IMR-90 (cell line): ENCODE measurements around the gene RERE. TPM values are rescaled to one million over a fixed set of nuclear protein-coding genes. Genes with fewer than 3 reads are reported as not detected.

Source experiments
- ATAC-seq: fragments of 200-7000 bp; cut with Tn5 transposase; 2 replicates; pipeline ENCODE4 v1.9.1; 2020; ENCODE audit warnings: low read depth, mild to moderate bottlenecking, moderate library complexity
- BruUV-seq: library from RNA; stranded (reverse); fragments of 400-500 nt; replicated peaks from 2 replicates; lab custom pipeline; 2021; lab: Mats Ljungman, UMichigan
- CTCF ChIA-PET: fragments of 300-600 bp; formaldehyde crosslinking; extraction: SDS; loops from one replicate; lab custom pipeline; 2021; ENCODE audit warnings: antibody characterized with exemption; lab: Yijun Ruan, JAX
- POLR2A ChIA-PET: fragments of 300-600 bp; sonication (Branson Sonifier 250); formaldehyde crosslinking; loops from one replicate; lab custom pipeline; 2022; ENCODE audit warnings: antibody characterized with exemption; ENCODE audit not compliant: unreplicated experiment; lab: Charles Lee
- DNase-seq: peaks from one replicate; pipeline ENCODE4 v3.0.0; 2013
- H2AFZ ChIP-seq: replicated peaks from 2 replicates; pipeline ENCODE3; 2013; ENCODE audit warnings: low read length, mild to moderate bottlenecking; ENCODE audit not compliant: poor library complexity
- H2AK5ac ChIP-seq: 2 replicates; pipeline ENCODE4 v1.6.1; 2013; ENCODE audit warnings: low read depth, low read length, inconsistent platforms
- H2AK9ac ChIP-seq: replicated peaks from 2 replicates; pipeline ENCODE3; 2013; ENCODE audit warnings: mild to moderate bottlenecking, low read depth, low read length, moderate library complexity; ENCODE audit not compliant: poor library complexity
- H2BK120ac ChIP-seq: 2 replicates; pipeline ENCODE4 v1.6.1; 2013; ENCODE audit warnings: low read depth, low read length, inconsistent platforms
- H2BK15ac ChIP-seq: 3 replicates; pipeline ENCODE4 v1.6.1; 2013; ENCODE audit warnings: low read depth, low read length, inconsistent platforms
- H2BK20ac ChIP-seq: 2 replicates; pipeline ENCODE4 v1.6.1; 2013; ENCODE audit warnings: low read depth, mild to moderate bottlenecking, inconsistent platforms, low read length, moderate library complexity
- H2BK5ac ChIP-seq: 2 replicates; pipeline ENCODE4 v1.6.1; 2013; ENCODE audit warnings: mild to moderate bottlenecking, low read depth, low read length, inconsistent platforms; ENCODE audit not compliant: poor library complexity, severe bottlenecking
- H3K14ac ChIP-seq: replicated peaks from 2 replicates; pipeline ENCODE4 v1.6.1; 2013; ENCODE audit warnings: low read depth, low read length, inconsistent platforms
- H3K18ac ChIP-seq: 2 replicates; pipeline ENCODE4 v1.6.1; 2013; ENCODE audit warnings: low read depth, low read length, control low read depth
- H3K23ac ChIP-seq: 2 replicates; pipeline ENCODE4 v1.6.1; 2013; ENCODE audit warnings: low read depth, low read length, inconsistent platforms
- H3K27ac ChIP-seq: 2 replicates; pipeline ENCODE4 v1.5.1; 2013; ENCODE audit warnings: mild to moderate bottlenecking, control low read depth, low read length; ENCODE audit not compliant: insufficient read depth
- H3K27me3 ChIP-seq: 2 replicates; pipeline ENCODE4 v1.6.1; 2013; ENCODE audit warnings: low read length; ENCODE audit not compliant: control insufficient read depth, insufficient read depth
- H3K36me3 ChIP-seq: 2 replicates; pipeline ENCODE4 v1.6.1; 2013; ENCODE audit warnings: low read length, mixed read lengths; ENCODE audit not compliant: control insufficient read depth, insufficient read depth
- H3K4ac ChIP-seq: 2 replicates; pipeline ENCODE4 v1.6.1; 2013; ENCODE audit warnings: low read depth, low read length, inconsistent platforms
- H3K4me1 ChIP-seq: 2 replicates; pipeline ENCODE4 v1.6.1; 2013; ENCODE audit warnings: low read length, mixed read lengths; ENCODE audit not compliant: control insufficient read depth, insufficient read depth
- H3K4me2 ChIP-seq: 2 replicates; pipeline ENCODE4 v1.6.1; 2013; ENCODE audit warnings: low read depth, mild to moderate bottlenecking, control low read depth, low read length, moderate library complexity
- H3K4me3 ChIP-seq: 2 replicates; pipeline ENCODE4 v1.5.1; 2013; ENCODE audit warnings: low read depth, mild to moderate bottlenecking, control low read depth, low read length, moderate library complexity; ENCODE audit not compliant: insufficient read depth
- H3K56ac ChIP-seq: 2 replicates; pipeline ENCODE4 v1.6.1; 2013; ENCODE audit warnings: low read length, inconsistent platforms; ENCODE audit not compliant: insufficient read depth; ENCODE audit errors: extremely low read depth
- H3K79me1 ChIP-seq, 2 experiments: 2 replicates each; pipeline ENCODE4 v1.6.1; 2013; ENCODE audit warnings: low read length in 2 of 2, inconsistent platforms in 1 of 2, low read depth in 1 of 2
- H3K9ac ChIP-seq: 2 replicates; pipeline ENCODE4 v1.6.1; 2013; ENCODE audit warnings: low read depth, low read length, control low read depth
- H3K9me1 ChIP-seq: 2 replicates; pipeline ENCODE4 v1.6.1; 2013; ENCODE audit warnings: low read length, inconsistent platforms; ENCODE audit not compliant: insufficient read depth
- H3K9me3 ChIP-seq: 2 replicates; pipeline ENCODE4 v1.6.1; 2013; ENCODE audit warnings: low read length; ENCODE audit not compliant: control insufficient read depth, insufficient read depth
- H4K20me1 ChIP-seq: 2 replicates; pipeline ENCODE4 v1.6.1; 2013; ENCODE audit warnings: low read length, inconsistent platforms; ENCODE audit not compliant: insufficient read depth
- H4K5ac ChIP-seq: 2 replicates; pipeline ENCODE4 v1.6.1; 2013; ENCODE audit warnings: mild to moderate bottlenecking, low read depth, low read length, control low read depth
- H4K8ac ChIP-seq, 2 experiments: 2 replicates each; pipeline ENCODE4 v1.6.1; 2013; ENCODE audit warnings: low read depth in 2 of 2, low read length in 2 of 2, control low read depth in 1 of 2, inconsistent platforms in 1 of 2
- H4K91ac ChIP-seq: 2 replicates; pipeline ENCODE4 v1.6.1; 2013; ENCODE audit warnings: low read depth, low read length, inconsistent platforms; ENCODE audit not compliant: insufficient read depth
- ELK1 ChIP-seq: fragments of 150-350 bp; IDR thresholded peaks from 2 replicates; pipeline ENCODE4 v1.6.1; 2016; ENCODE audit warnings: low read depth, mild to moderate bottlenecking, low read length, moderate library complexity, borderline replicate concordance
- RAD21 ChIP-seq: IDR thresholded peaks from 2 replicates; pipeline ENCODE4 v1.6.1; 2012; ENCODE audit warnings: low read length, improper control_type of control experiment
- RCOR1 ChIP-seq: IDR thresholded peaks from 2 replicates; pipeline ENCODE4 v1.6.1; 2012; ENCODE audit warnings: mild to moderate bottlenecking, low read length, improper control_type of control experiment; ENCODE audit not compliant: insufficient replicate concordance
- RFX5 ChIP-seq: IDR thresholded peaks from 2 replicates; pipeline ENCODE4 v1.8.0; 2012; ENCODE audit warnings: low read depth, mild to moderate bottlenecking, low read length, moderate library complexity
- SMC3 ChIP-seq: fragments of 150-350 bp; IDR thresholded peaks from 2 replicates; pipeline ENCODE4 v1.6.1; 2016; ENCODE audit warnings: low read depth, mild to moderate bottlenecking, antibody characterized with exemption, low read length, moderate library complexity
- WGBS, 2 experiments: methylation state at CpG; one replicate each; pipeline versions ENCODE4 v1.1.5 to v1.1.7; 2013; ENCODE audit warnings: missing lambda C conversion rate in 2 of 2; ENCODE audit not compliant: insufficient read length in 1 of 2; ENCODE audit errors: extremely low coverage in 2 of 2; 5-methylcytosine and 5-hydroxymethylcytosine counted together
- dilution Hi-C: fragments of 300-500 bp; cut with HindIII; formaldehyde crosslinking; loops from one replicate; pipeline ENCODE4 v1.14.3; 2018; ENCODE audit warnings: low sequenced_read_pairs; ENCODE audit not compliant: unreplicated experiment
- in situ Hi-C: fragments of 300-500 bp; cut with MboI; formaldehyde crosslinking; loops from 3 replicates; pipeline ENCODE4 v1.14.3; 2019; ENCODE audit warnings: low sequenced_read_pairs, inconsistent platforms, mixed read lengths
- intact Hi-C: fragments of 100-400 bp; cut with micrococcal nuclease; formaldehyde crosslinking; loops from 2 replicates; pipeline ENCODE4 v1.10.0; 2022
- polyA plus RNA-seq, 3 experiments: library from polyadenylated mRNA; depleted of rRNA; stranded (reverse); fragments of >200 nt; gene quantifications; 2 replicates each; pipeline ENCODE4 v1.2.3, GENCODE V29; 2012; ENCODE audit warnings: low replicate concordance in 1 of 3
- total RNA-seq: library from RNA; depleted of rRNA; stranded (reverse); fragments of >200 nt; gene quantifications from 2 replicates; pipeline ENCODE4 v1.2.3, GENCODE V29; 2012
- TF ChIP-seq, protein P1 (sequence below): conservative IDR thresholded peaks from 2 replicates; pipeline ENCODE4 v1.5.1; 2012; ENCODE audit warnings: mild to moderate bottlenecking, low read depth, low read length, improper control_type of control experiment

The RERE gene
- total and polyA plus RNA-seq, 2 of the 4 experiments (the other 2 are of a cell fraction): 11.5 to 25.1 TPM

DNA sequence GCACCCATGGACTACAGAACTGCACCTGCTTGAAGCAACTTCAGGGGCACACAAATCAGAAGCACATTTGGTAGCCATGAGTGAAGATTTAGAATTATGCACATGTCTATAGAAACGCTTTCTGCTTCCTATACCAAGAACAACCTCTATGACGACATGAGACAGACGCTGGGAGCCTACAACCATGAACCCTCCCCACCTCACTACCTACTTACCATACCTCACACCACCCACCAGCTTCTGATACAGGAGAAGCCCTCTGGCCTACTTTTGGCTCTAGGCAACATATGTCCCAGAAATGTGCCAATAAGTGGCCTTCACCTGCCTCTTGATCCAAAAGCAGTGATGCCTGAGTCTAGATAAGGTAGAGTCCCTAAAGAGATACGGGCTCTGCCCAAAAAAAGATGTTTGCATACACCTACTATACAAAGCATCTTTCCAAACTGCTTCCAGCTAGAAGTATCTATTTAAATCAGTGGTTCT, 441.0 kb downstream of the RERE start (continued):
- no peak for TF ChIP-seq ELK1

DNA sequence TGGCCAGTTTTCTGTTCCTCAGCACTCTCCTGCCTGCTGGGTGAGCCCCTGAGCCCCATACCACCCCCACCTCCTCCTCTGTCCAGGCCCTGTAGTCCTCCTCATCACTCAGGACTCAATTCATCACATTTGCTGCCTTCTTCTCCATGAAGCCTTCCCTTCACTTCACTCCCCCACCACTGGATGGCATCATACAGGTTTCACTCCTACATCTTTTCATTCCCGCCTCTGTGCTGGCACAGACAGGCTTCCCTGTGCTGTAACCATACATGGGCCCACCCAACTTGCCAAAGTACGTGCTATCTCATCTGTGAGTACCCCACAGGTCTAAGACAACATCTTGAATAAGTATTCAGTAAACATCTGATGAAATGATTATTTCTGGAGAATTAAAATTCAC, 442.6 kb downstream of the RERE start:
- Histone ChIP-seq H2BK20ac (no peak overlapping the region), H3K14ac (peak overlapping the region; percentile 29; the same call in 1 of the 2 replicates), H3K23ac (no peak overlapping the region), H3K4me1 (peaks cover 63% of the 10 kb centered on the region), H3K9me1 (peaks cover 47% of the 10 kb centered on the region), H3K18ac (peak overlapping the region; percentile 17; the same call in 1 of the 2 replicates), H2AFZ (no peak overlapping the region), H2BK15ac (peak overlapping the region; percentile 51; the same call in 1 of the 3 replicates), H3K27ac (peak overlapping the region; percentile 79), H3K9ac (no peak overlapping the region), H3K4me2 (no peak overlapping the region), H2AK5ac (peak overlapping the region; percentile 68), H3K27me3 (no peaks in the 10 kb centered on the region), H4K91ac (peak overlapping the region; percentile 63), H2BK120ac (peak overlapping the region; percentile 58; the same call in 1 of the 2 replicates), H3K4ac (peak overlapping the region; percentile 77), H3K79me1 (peaks cover 59 to 91% of the 10 kb centered on the region in 2 experiments), H3K56ac (no peak overlapping the region), H4K20me1 (peaks cover 77% of the 10 kb centered on the region), H3K36me3 (peaks cover 53% of the 10 kb centered on the region), H2BK5ac (peak overlapping the region; percentile 90), H4K8ac (peak overlapping the region; percentile 14 to 72), H4K5ac (peak overlapping the region; percentile 45; the same call in 1 of the 2 replicates), H3K4me3 (no peak overlapping the region), H3K9me3 (no peaks in the 10 kb centered on the region), H2AK9ac (peak overlapping the region; percentile 4)
- no peak for TF ChIP-seq RCOR1
- TF ChIP-seq RAD21: peak; percentile 40
- TF ChIP-seq SMC3: peak; percentile 36
- TF ChIP-seq RFX5: no peak
- TF ChIP-seq, protein P1, sequence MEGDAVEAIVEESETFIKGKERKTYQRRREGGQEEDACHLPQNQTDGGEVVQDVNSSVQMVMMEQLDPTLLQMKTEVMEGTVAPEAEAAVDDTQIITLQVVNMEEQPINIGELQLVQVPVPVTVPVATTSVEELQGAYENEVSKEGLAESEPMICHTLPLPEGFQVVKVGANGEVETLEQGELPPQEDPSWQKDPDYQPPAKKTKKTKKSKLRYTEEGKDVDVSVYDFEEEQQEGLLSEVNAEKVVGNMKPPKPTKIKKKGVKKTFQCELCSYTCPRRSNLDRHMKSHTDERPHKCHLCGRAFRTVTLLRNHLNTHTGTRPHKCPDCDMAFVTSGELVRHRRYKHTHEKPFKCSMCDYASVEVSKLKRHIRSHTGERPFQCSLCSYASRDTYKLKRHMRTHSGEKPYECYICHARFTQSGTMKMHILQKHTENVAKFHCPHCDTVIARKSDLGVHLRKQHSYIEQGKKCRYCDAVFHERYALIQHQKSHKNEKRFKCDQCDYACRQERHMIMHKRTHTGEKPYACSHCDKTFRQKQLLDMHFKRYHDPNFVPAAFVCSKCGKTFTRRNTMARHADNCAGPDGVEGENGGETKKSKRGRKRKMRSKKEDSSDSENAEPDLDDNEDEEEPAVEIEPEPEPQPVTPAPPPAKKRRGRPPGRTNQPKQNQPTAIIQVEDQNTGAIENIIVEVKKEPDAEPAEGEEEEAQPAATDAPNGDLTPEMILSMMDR: peak; percentile 47
- POLR2A ChIA-PET: no interaction called here
- CTCF ChIA-PET: interaction anchor here (1.1 kb wide), 1 partner anchor 34 kb away, joined by 3 read pairs; no protein-coding TSS in a partner anchor
- DNase-seq (peak; percentile 56), ATAC-seq (no peak)
- dilution Hi-C loops: no loop called here
- in situ Hi-C loops: no loop called here
- no CpG with 5 or more reads among the region's 2 CpGs for WGBS, 2 experiments
- no TSS peak for BruUV-seq
- intact Hi-C loops: loop anchor here (2.0 to 10.0 kb wide), 2 partner anchors 46 to 290 kb away; no protein-coding TSS in a partner anchor
